Pulmonary artery endothelial cell (primary cell): ENCODE data around the gene SLC9B1. TPM values are rescaled to one million over a fixed set of nuclear protein-coding genes. Genes with fewer than 3 reads are reported as not detected.

Experiments
- DNase-seq: peaks from one replicate; pipeline ENCODE4 v3.0.0-alpha.2; 2011; ENCODE audit warnings: low read depth, low spot score
- total RNA-seq: library from RNA; depleted of rRNA; stranded (reverse); fragments of >200 nt; gene quantifications from 2 replicates; pipeline ENCODE4 v1.2.3, GENCODE V29; 2014

Gene SLC9B1, protein sequence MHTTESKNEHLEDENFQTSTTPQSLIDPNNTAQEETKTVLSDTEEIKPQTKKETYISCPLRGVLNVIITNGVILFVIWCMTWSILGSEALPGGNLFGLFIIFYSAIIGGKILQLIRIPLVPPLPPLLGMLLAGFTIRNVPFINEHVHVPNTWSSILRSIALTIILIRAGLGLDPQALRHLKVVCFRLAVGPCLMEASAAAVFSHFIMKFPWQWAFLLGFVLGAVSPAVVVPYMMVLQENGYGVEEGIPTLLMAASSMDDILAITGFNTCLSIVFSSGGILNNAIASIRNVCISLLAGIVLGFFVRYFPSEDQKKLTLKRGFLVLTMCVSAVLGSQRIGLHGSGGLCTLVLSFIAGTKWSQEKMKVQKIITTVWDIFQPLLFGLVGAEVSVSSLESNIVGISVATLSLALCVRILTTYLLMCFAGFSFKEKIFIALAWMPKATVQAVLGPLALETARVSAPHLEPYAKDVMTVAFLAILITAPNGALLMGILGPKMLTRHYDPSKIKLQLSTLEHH
- total RNA-seq: 0.59 and 0.67 TPM in 2 replicates

GRCh38 chr4:103019308-103020124, at the start of gene SLC9B1:
TSS of gene SLC9B1 (minus strand) at chr4:103019705. CDS start at chr4:102991711, 27,994 bp downstream.
- peak; percentile 89 for DNase-seq

- DNase-seq: no peak
Observed at GRCh38 chr4:103067841-103068547, 48.5 kb upstream of the SLC9B1 start.

GRCh38 chr4:103060453-103061148, 41.1 kb upstream of the SLC9B1 start:
- no peak for DNase-seq

- DNase-seq: no peak
Observed at GRCh38 chr4:103054030-103054429, 34.5 kb upstream of the SLC9B1 start.

GRCh38 chr4:103052779-103053178, 33.3 kb upstream of the SLC9B1 start:
- DNase-seq: no peak

DNA sequence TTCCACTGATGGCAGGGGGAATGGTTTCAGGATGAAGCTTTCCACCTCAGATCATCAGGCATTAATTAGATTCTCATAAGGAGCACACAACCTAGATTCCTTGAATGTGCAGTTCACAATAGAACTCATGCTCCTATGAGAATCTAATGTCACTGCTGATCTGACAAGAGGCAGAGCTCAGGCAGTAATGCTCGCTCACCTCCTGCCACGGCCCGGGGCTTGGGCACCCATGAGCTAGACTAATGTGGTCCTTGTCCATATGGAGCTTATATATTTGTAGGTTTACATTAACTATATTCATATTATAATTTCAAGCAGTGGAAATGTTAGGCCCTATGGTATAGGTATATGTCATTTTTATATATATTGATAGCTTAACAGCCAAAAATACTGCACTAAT, 32.6 kb upstream of the SLC9B1 start:
- DNase-seq: no peak

GRCh38 chr4:103050736-103051436, 31.4 kb upstream of the SLC9B1 start:
- DNase-seq: no peak

GRCh38 chr4:103046416-103047290, 27.1 kb upstream of the SLC9B1 start:
- peak; percentile 10 for DNase-seq

GRCh38 chr4:103044183-103044582, 24.7 kb upstream of the SLC9B1 start:
- DNase-seq: no peak

DNA sequence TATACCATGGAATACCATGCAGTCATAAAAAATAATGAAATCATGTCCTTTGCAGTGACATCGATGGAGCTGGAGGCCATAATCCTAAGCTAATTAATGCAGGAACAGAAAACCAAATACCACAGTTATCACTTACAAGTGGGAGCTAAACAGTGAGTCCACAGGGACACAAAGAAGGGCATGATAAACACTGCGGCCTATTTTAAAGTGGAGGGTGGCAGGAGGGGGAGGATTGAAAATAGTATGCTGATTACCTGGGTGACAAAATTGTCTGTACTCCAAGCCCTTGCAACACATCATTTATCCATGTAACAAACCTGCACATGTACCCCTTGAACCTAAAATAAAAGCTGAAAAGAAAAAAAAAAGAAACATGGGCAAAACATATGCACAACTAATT, 16.7 kb upstream of the SLC9B1 start:
- no peak for DNase-seq

DNA sequence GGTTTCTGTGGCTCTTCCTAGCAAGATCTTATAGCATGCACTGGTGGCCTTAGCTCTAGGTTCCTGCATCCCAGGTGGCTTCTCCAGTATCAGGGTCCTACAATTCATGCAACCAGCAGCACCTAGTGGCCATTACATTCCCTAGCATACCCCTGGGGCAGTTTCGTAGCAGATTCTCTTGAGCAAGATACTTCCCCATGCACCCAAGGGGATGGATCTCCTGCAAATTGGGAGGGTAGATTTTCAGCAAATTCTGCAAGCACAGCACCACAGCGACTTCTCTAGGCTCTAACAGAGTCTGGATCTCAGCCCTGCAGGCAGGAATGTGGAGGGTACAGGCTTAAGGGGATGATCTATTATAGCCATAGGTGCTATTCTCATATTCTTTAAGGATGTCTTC, 13.1 kb upstream of the SLC9B1 start:
- DNase-seq: no peak

DNA sequence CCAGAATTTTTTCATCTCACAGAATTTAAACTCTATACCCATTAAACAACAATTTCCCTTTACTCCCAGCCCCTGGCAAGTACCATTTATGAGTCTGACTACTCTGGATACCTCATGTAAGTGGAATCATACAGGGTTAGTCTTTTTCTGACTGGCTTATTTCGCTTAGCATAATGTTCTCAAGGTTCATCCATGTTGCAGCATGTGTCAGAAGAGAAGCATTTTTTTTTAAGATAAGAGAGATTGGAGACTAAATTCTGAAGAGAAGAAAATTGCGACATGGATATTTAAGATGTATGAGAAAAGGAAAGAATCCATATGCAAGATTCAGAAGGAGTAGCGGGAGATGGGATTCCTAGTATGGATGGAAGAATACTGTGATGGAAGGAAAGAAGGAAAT, 11.3 kb upstream of the SLC9B1 start:
- no peak for DNase-seq

DNA sequence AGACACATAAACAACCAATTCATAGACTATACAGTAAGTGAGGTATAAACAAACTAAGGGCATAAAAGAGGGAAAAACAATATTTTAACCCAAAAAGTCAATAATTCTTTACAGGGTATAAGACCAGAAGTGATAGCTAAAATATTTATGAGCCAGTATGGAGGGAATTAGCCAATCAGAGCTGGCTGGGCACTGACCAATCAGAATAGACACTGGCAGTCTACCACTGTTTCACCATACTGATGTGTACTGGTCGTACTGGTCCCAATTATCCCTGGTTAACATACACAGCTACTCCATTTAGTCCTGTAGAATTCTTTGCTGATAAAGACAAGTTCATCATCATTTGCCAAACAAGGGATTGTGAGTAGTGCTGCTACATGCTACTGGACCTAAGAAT, 9.8 kb upstream of the SLC9B1 start:
- no peak for DNase-seq

GRCh38 chr4:103026868-103027267, 7.4 kb upstream of the SLC9B1 start:
- DNase-seq: no peak

- DNase-seq: no peak
Observed at GRCh38 chr4:103024996-103025395, 5.5 kb upstream of the SLC9B1 start.

- no peak for DNase-seq
Observed at GRCh38 chr4:103021120-103021519, 1.6 kb upstream of the SLC9B1 start.

DNA sequence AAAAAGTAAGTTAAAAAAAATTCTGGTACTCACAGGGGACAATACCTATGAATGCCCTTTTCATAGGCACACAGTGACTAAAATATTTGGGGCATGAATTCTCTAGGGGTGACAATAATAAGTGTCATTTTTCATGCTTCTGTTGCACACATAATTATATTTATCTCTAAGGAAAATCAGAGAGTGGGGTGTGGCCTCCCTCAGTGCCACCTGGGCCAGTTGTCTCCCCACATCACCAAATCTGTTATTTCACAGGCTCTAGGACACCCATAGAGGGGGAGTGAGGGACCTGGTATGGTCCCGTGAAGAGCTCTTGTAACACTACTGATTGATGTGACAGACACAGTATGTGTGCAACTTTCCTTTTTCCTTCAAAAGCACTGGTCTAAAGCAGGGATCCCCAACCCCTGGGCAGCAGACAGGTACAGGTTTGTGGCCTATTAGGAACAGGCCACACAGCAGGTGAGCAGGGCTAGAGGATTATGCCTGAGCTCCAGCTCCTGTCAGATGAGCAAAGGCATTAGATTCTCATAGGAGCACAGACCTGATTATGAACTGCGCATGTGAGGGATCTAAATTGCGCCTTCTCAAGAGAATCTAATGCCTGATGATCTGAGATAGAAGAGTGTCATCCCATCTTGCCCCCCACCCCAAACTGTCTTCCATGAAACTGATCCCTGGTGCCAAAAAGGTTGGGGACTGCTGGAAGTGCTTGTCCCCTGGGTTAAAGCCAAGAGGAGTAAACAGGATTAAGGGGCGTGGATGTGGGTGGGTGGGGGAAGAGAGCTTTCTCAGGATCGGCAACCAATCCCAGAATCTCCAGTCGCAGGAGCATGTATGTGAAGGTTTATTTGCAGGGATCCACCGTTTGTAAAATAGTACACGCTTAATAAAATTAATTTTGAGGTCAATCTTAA, 856 bp downstream of the SLC9B1 start:
- no peak for DNase-seq

GRCh38 chr4:103012551-103012950, 7.0 kb downstream of the SLC9B1 start:
- no peak for DNase-seq
